G401 (cell line): Measurements from ENCODE around the gene RASGRF2. TPM values are rescaled to one million over a fixed set of nuclear protein-coding genes. Genes with fewer than 3 reads are reported as not detected.
A peak's percentile ranks its signal among the peaks of the same experiment; 100 is the strongest.

Source experiments
- DNase-seq: peaks from one replicate; pipeline ENCODE4 v3.0.0-alpha.2; 2015; ENCODE audit warnings: low spot score
- in situ Hi-C: cut with HindIII; loops from 2 replicates; pipeline ENCODE4 v1.10.0; 2016; ENCODE audit warnings: low sequenced_read_pairs, mixed read lengths
- total RNA-seq: library from RNA; depleted of rRNA; stranded (reverse); fragments of >200 nt; shearing (Covaris generic); gene quantifications from 2 replicates; pipeline ENCODE4 v1.2.3, GENCODE V29; 2014

The RASGRF2 gene
- total RNA-seq, 1 experiment from 2014 or later, result not detected

- in situ Hi-C loops, result no loop called here
- DNase-seq, result no peak
Measured at GRCh38 chr5:81208904-81209303, 248.7 kb downstream of the RASGRF2 start.

- in situ Hi-C loops, result no loop called here
- DNase-seq, result no peak
Measured at GRCh38 chr5:81209386-81209785, 249.2 kb downstream of the RASGRF2 start.

- in situ Hi-C loops, result no loop called here
- DNase-seq, result no peak
Measured at GRCh38 chr5:81209869-81210493, 249.8 kb downstream of the RASGRF2 start.

- DNase-seq, result no peak
- in situ Hi-C loops, result no loop called here
Measured at GRCh38 chr5:81212211-81212751, 252.1 kb downstream of the RASGRF2 start.

GRCh38 chr5:81213070-81213469 lies 252.9 kb downstream of the RASGRF2 start:
- in situ Hi-C loops, result no loop called here
- no peak for DNase-seq

- no peak for DNase-seq
Measured at GRCh38 chr5:81214848-81215247, 254.7 kb downstream of the RASGRF2 start.

GRCh38 chr5:81216152-81216551 lies 256.0 kb downstream of the RASGRF2 start:
- no peak for DNase-seq
- in situ Hi-C loops, result no loop called here

More at GRCh38 chr5:81214848-81215247, 254.7 kb downstream of the RASGRF2 start:
- in situ Hi-C loops, result no loop called here

- in situ Hi-C loops, result no loop called here
- no peak for DNase-seq
Measured at GRCh38 chr5:81219389-81219788, 259.2 kb downstream of the RASGRF2 start.

- in situ Hi-C loops, result no loop called here
- DNase-seq, result no peak
Measured at GRCh38 chr5:81222285-81222684, 262.1 kb downstream of the RASGRF2 start.

GRCh38 chr5:81225463-81225862 lies 265.3 kb downstream of the RASGRF2 start:
- in situ Hi-C loops, result no loop called here
- no peak for DNase-seq

GRCh38 chr5:81226286-81226685 lies 266.1 kb downstream of the RASGRF2 start:
- DNase-seq, result no peak
- in situ Hi-C loops, result no loop called here

- no peak for DNase-seq
- in situ Hi-C loops, result no loop called here
Measured at GRCh38 chr5:81226949-81227348, 266.8 kb downstream of the RASGRF2 start.

- DNase-seq, result no peak
- in situ Hi-C loops, result no loop called here
Measured at GRCh38 chr5:81228084-81228483, 267.9 kb downstream of the RASGRF2 start.

- DNase-seq, result no peak
- in situ Hi-C loops, result no loop called here
Measured at GRCh38 chr5:81230416-81230815, 270.3 kb downstream of the RASGRF2 start.

- DNase-seq, result peak; percentile 92
- in situ Hi-C loops, result no loop called here
Measured at GRCh38 chr5:81232464-81233079, 272.4 kb downstream of the RASGRF2 start.

GRCh38 chr5:81233080-81233634 lies 273.0 kb downstream of the RASGRF2 start, which contains the start of gene CKMT2:
Gene CKMT2 (plus strand): TSS chr5:81233322. CDS start chr5:81251133, 17,811 bp downstream.
- in situ Hi-C loops, result no loop called here
- peak; percentile 69 for DNase-seq

- DNase-seq, result no peak
- in situ Hi-C loops, result no loop called here
Measured at GRCh38 chr5:81234299-81234698, 274.1 kb downstream of the RASGRF2 start.

GRCh38 chr5:81234801-81235200 lies 274.6 kb downstream of the RASGRF2 start:
- in situ Hi-C loops, result no loop called here
- no peak for DNase-seq

- in situ Hi-C loops, result no loop called here
Measured at GRCh38 chr5:81235287-81236072, 275.3 kb downstream of the RASGRF2 start.

GRCh38 chr5:81238460-81238859 lies 278.3 kb downstream of the RASGRF2 start:
- in situ Hi-C loops, result no loop called here
- DNase-seq, result no peak

More at GRCh38 chr5:81235287-81236072, 275.3 kb downstream of the RASGRF2 start:
- DNase-seq, result peak; percentile 84
